ENCODE results near the gene HHAT.
A peak's percentile ranks its signal among the peaks of the same experiment; 100 is the strongest.

HHAT gene

GRCh38 chr1:210328746-210329503, at the start of gene HHAT:
TSS of gene HHAT (plus strand) at chr1:210328902. CDS start at chr1:210348976, 20,074 bp downstream.
- peak; percentile 73 for DNase-seq

- DNase-seq = no peak
Measured at GRCh38 chr1:210280221-210280620, 48.5 kb upstream of the HHAT start.

- DNase-seq = no peak
Measured at GRCh38 chr1:210288116-210288515, 40.6 kb upstream of the HHAT start.

GRCh38 chr1:210289248-210289647, 39.5 kb upstream of the HHAT start:
- no peak for DNase-seq

GRCh38 chr1:210291081-210291764, 37.5 kb upstream of the HHAT start:
- no peak for DNase-seq

GRCh38 chr1:210291786-210292230, 36.9 kb upstream of the HHAT start:
- DNase-seq = no peak

- DNase-seq = peak; percentile 64
Measured at GRCh38 chr1:210292231-210292871, 36.4 kb upstream of the HHAT start.

GRCh38 chr1:210293171-210293607, 35.5 kb upstream of the HHAT start:
- no peak for DNase-seq

GRCh38 chr1:210294999-210295745, 33.5 kb upstream of the HHAT start:
- no peak for DNase-seq

GRCh38 chr1:210296682-210297081, 32.0 kb upstream of the HHAT start:
- DNase-seq = no peak

GRCh38 chr1:210298296-210298695, 30.4 kb upstream of the HHAT start:
- DNase-seq = no peak

- DNase-seq = no peak
Measured at GRCh38 chr1:210298936-210299335, 29.8 kb upstream of the HHAT start.

- DNase-seq = no peak
Measured at GRCh38 chr1:210299501-210299900, 29.2 kb upstream of the HHAT start.

- no peak for DNase-seq
Measured at GRCh38 chr1:210300923-210301614, 27.6 kb upstream of the HHAT start.

- no peak for DNase-seq
Measured at GRCh38 chr1:210301615-210302000, 27.1 kb upstream of the HHAT start.

- no peak for DNase-seq
Measured at GRCh38 chr1:210302501-210302900, 26.2 kb upstream of the HHAT start.

- DNase-seq = no peak
Measured at GRCh38 chr1:210303391-210303790, 25.3 kb upstream of the HHAT start.

- no peak for DNase-seq
Measured at GRCh38 chr1:210310562-210311153, 18.0 kb upstream of the HHAT start.

GRCh38 chr1:210311726-210312493, 16.8 kb upstream of the HHAT start:
- no peak for DNase-seq

GRCh38 chr1:210313046-210313595, 15.6 kb upstream of the HHAT start:
- no peak for DNase-seq

GRCh38 chr1:210313921-210314320, 14.8 kb upstream of the HHAT start:
- DNase-seq = no peak
